ENCODE results near the gene RNF121.

DNA sequence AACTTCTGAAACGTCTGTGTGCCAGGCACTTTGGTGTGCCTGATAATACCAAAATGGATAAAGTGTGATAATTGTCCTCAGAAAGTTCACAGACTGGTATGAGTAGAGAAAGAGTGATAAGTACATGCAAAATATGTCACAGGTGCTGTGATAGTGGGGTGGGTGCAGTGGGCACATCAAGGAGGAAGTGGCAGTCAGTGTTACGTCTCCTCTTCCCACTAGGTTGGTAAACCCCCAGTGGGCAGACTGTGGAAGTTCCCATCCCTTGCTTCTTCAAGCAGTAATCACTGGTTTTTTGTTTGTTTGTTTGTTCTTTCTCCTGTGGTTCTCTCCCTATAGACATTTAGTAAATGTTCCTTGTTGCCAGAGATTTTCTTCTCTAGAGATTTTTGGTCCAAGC is 5.4 kb downstream of the RNF121 start:
- no peak for TF ChIP-seq CTCF (IDR thresholded peaks at IDR 0.05; ENCODE audit: low read length)
- no peak for TF ChIP-seq EZH2phosphoT487 (IDR thresholded peaks at IDR 0.05; ENCODE audit: low read length)

All from MM.1S (cell line).